HT1080 (cell line): Measurements from ENCODE around the gene FCGR2B. TPM values are rescaled to one million over a fixed set of nuclear protein-coding genes. Genes with fewer than 3 reads are reported as not detected.
A peak's percentile ranks its signal among the peaks of the same experiment; 100 is the strongest.
"Not testable (repeated sequence)": the region's sequence is repeated elsewhere in the genome, so short reads cannot be mapped to it uniquely, and the experiment has no call there.

ENCODE experiments used
- DNase-seq: peaks from one replicate; pipeline ENCODE4 v3.0.0-alpha.2; 2015; ENCODE audit warnings: low read depth
- total RNA-seq: library from RNA; depleted of rRNA; stranded (reverse); fragments of >200 nt; shearing (Covaris generic); gene quantifications from 2 replicates; pipeline ENCODE4 v1.2.3, GENCODE V29; 2014

FCGR2B gene
- total RNA-seq, 1 experiment from 2014 or later = 0.13 TPM

DNA sequence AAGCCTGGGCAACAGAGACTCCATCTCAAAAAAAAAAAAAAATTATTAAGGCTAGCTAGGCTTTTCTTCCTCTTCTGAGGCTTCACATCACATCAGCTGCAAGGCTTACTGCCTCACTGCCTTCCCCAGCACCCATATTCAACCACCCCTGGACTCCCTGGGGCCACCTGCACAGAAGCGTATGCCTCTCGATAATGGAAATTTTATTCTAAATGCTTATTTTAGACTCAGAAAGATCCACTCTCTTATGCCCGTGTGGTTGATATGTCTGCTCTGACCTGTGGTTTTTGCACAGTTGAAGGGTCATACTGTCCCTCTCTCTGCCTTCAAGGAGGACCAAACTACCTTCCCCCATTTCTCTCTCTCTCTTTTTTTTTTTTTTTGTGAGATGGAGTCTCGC is 42.6 kb downstream of the FCGR2B start:
- no peak for DNase-seq

- no peak for DNase-seq
These were observed 43.2 kb downstream of the FCGR2B start for GRCh38 chr1:161706113-161706481.

GRCh38 chr1:161706482-161707347 is 43.8 kb downstream of the FCGR2B start, which contains the start of gene FCRLA:
Gene FCRLA (plus strand): TSS chr1:161707229. CDS start chr1:161707265, 36 bp downstream.
- peak; percentile 97 for DNase-seq

- no peak for DNase-seq
These were observed 44.6 kb downstream of the FCGR2B start for GRCh38 chr1:161707503-161707902.

DNA sequence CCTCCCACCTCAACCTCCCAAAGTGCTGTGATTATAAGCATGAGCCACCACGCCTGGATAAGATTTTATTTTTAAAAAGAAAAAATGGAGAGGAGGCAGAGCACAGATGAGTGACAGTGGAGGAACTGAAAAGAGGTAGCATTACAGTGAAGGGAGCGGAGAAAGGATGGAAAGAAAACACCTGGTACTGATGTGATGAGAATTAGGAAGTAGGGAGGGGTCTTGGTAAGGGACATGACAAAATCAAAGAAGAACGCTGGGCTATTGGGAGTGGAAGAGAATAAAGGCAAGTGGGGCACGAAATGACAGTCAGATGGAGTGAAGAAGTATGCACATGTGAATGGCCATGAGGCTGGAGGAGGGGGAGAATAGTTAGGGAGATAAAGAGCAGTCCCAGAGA is 46.4 kb downstream of the FCGR2B start:
- DNase-seq = no peak

DNA sequence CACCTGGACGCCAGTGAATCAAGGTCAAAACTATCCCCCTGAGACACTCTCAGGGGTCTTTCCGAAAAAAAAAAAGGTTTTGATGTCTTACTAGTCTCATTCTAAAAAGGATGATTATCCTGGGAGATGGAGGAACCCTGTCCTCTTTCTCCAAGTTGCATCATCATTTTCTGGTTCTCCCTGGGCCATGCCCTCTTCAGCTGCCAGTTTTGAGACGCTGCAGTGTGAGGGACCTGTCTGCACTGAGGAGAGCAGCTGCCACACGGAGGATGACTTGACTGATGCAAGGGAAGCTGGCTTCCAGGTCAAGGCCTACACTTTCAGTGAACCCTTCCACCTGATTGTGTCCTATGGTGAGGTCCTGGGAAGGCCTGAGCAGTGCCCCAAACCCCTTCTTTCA is 47.6 kb downstream of the FCGR2B start:
- no peak for DNase-seq

GRCh38 chr1:161718559-161719324 is 55.8 kb downstream of the FCGR2B start:
- DNase-seq = no peak

- DNase-seq = no peak
These were observed 56.3 kb downstream of the FCGR2B start for GRCh38 chr1:161719325-161719611.

GRCh38 chr1:161720422-161720821 is 57.5 kb downstream of the FCGR2B start:
- DNase-seq = no peak

DNA sequence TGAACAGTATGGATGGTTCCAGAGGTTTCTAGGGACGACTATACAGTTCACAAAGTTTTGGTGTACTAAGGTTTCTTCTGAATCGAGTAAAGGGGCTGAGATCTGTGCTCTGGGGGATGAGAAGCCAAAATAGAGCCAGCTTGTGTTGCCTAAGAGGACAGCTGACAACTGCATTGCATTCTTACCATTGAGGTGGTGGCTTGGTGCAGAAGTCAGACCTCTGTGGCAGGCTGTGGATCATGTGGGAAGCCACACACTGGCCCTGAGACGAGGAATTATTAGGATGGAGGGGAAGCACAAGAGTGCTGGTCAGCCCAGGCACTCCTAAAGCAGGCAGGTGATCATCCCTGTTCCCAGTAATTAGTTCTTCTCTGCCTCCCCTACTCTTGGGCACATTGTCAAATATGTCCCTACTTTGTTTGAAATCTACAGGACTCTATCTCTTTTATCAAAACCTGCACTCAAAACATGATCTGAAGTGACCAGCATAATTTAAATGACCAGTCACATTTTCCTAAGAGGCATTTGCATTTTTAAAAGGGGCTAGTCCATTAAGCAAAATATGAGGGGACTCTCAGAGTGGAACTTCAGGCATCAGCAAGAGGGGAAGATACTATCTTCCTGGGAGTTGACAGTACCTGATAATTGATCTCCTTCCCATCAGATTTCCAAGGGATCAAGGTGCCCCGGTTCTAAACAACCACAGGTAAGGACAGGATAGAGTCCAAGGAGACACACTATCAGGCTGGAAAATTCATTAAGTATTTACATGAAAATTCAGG is 58.2 kb downstream of the FCGR2B start, which contains the start of gene FCRLB:
Gene FCRLB (plus strand): TSS at position 589 of the 782 bp plus-strand sequence. CDS start 1,129 bp downstream, outside the sequence.
- DNase-seq = no peak

DNA sequence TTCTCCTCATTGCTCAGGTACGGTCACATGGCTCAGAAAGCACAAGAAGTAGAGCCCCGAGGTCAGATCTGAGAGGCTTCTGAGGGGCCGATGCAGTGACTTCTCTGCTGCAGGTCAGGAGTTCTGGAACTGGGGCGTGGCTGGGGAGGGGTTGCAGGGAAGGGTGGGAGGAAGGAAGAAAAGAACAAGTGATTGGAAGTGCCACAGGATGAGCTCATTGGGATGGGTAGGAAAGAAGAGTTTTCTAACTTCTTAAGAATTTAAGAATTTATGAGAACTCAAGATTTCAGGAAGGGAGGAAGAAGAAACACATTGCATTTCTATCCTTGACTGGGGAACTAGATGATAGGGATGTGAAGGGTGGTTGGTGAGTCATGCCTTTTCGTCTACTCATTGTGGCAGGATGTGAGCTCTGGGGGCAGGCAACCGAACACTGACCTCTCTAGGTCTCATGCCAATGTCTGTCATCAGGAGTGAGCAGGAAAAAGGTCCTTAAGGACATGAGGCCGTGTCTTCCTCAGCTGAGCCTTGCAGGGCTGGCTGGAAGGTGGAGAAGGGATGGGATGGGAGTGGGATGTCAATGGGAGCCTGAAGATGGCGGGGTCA is 58.9 kb downstream of the FCGR2B start:
- DNase-seq = peak; percentile 97

- DNase-seq = no peak
These were observed 59.5 kb downstream of the FCGR2B start for GRCh38 chr1:161722406-161722805.

DNA sequence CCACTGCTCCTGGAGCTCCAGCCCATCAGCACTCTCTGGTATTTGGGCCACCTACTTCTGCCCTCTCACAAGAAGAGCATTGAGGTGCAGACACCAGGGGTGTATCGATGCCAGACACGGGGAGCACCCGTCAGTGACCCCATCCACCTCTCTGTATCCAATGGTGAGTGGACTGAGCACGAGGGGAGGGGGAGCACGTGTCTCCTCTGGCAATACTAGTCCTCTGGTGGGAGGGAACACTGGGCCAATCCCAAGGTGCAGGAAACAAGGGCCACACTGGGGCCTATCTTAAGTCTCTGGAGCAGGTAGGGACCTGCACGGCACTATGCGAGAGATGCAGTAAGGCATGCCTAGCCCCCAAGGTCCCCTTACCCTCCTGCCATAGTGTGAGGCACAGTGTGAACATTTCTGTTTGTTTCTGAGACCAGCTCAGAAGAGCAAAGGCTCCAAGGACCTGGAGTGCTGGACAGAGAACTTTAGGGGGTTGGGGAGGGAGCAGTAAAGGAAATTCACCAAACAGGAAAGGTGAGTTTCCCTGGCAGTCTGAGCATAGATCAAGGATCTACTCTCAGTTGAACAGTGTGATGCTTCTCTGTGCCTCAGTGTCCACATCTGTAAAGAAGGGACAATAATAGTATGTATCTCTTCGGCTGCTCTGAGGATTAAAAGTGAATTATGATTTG is 60.7 kb downstream of the FCGR2B start:
- DNase-seq = no peak

GRCh38 chr1:161725258-161725907 is 62.4 kb downstream of the FCGR2B start:
- DNase-seq = not testable (repeated sequence)

DNA sequence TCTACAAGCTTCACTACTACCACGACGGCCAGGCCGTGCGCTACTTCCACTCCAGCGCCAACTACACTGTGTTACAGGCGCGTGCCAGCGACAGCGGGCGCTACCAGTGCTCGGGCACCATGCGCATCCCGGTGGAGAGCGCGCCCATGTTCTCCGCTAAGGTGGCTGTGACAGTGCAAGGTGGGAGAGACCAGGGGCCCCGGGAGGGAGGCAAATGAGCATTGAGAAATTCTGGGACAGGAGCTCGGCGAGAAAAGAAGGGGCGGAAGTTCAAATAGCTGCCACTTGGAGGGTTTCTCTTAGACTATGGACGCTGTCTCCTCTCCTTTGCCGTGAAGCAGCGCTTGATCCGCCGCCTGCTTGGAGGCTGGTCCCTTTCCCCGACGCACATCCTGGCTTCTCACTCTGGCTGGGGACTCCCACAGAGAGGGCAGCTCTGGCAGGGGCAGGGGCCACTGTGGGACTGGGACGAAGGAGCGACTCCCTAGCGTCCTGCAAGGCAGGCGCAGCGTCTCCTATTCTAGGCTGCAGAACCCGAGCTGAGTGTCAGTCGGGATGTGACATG is 63.0 kb downstream of the FCGR2B start:
- DNase-seq = peak; percentile 44

- peak; percentile 71 for DNase-seq
These were observed 63.7 kb downstream of the FCGR2B start for GRCh38 chr1:161726473-161727255.

DNA sequence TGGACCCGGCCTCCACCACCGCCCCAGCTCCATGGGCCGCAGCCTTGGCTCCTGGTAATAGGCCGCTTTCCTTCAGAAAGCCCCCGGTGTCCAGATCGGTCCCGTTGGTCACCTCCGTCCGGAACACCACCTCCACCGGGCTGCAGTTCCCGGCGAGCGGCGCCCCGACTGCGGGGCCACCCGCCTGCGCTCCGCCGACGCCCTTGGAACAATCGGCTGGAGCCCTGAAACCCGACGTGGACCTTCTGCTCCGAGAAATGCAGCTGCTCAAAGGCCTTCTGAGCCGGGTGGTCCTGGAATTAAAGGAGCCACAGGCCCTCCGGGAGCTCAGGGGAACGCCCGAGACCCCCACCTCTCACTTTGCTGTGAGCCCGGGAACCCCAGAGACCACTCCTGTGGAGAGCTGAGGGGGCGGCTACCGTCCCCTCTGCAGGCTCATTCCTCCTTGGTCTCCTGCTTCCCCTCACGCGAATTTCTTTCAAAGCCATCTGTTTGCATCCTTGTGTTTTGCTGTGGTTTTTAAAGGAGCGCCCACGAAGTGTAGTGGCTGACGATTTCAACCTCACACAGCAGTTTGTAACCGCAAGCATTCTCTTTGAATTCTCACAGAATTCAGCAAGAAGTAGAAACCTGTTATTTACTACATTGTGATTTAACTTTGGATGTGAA is 64.4 kb downstream of the FCGR2B start:
- peak; percentile 59 for DNase-seq
